ENCODE results near the gene SERINC2. TPM values are rescaled to one million over a fixed set of nuclear protein-coding genes. Genes with fewer than 3 reads are reported as not detected.
"Not testable (repeated sequence)": the region's sequence is repeated elsewhere in the genome, so short reads cannot be mapped to it uniquely, and the experiment has no call there.

Gene SERINC2
- total and polyA plus RNA-seq, 4 donors, result 6.1 to 59.1 (median 38.8) TPM

- WGBS, 2 donors, result 75 to 88% methylated on average over 4 of the region's 4 CpGs
- no peak overlapping the region for H3K27ac ChIP-seq (ENCODE audit: low read depth in 1 of 2, low read length in 1 of 2)
- H3K36me3 ChIP-seq (ENCODE audit: control insufficient read depth in 4 of 4, insufficient read depth in 4 of 4, low read length in 4 of 4), result no peaks in the 10 kb centered on the region
- no peak overlapping the region for H3K9ac ChIP-seq (ENCODE audit: insufficient read depth in 1 of 2, low read length in 2 of 2)
- ATAC-seq (ENCODE audit: insufficient read depth, low FRiP score) (no peak), DNase-seq (no peak)
- no peaks in the 10 kb centered on the region for H3K4me1 ChIP-seq (ENCODE audit: control insufficient read depth in 5 of 5, insufficient read depth in 5 of 5, low read length in 5 of 5)
- H3K9me3 ChIP-seq (ENCODE audit: control insufficient read depth in 4 of 4, insufficient read depth in 3 of 4, low read length in 3 of 4), result peaks cover 0 to 4% (median 3%) of the 10 kb centered on the region in 4 donors
- no peak overlapping the region for H3K4me3 ChIP-seq
- no peak for TF ChIP-seq CTCF (IDR thresholded peaks at IDR 0.05; ENCODE audit: control extremely low read depth, extremely low read depth)
- no peaks in the 10 kb centered on the region for H3K27me3 ChIP-seq (ENCODE audit: control insufficient read depth in 3 of 3, insufficient read depth in 3 of 3, low read length in 2 of 3)
Observed at GRCh38 chr1:31467005-31467674, 54.1 kb downstream of the SERINC2 start.

- H3K27me3 ChIP-seq (ENCODE audit: control insufficient read depth in 3 of 3, insufficient read depth in 3 of 3, low read length in 2 of 3), result no peaks in the 10 kb centered on the region
- DNase-seq (no peak), ATAC-seq (ENCODE audit: insufficient read depth, low FRiP score) (no peak)
- no peaks in the 10 kb centered on the region for H3K36me3 ChIP-seq (ENCODE audit: control insufficient read depth in 4 of 4, insufficient read depth in 4 of 4, low read length in 4 of 4)
- H3K9me3 ChIP-seq (ENCODE audit: control insufficient read depth in 4 of 4, insufficient read depth in 3 of 4, low read length in 3 of 4), result peaks cover 0 to 4% (median under 1%) of the 10 kb centered on the region in 4 donors
- no peak for TF ChIP-seq CTCF (IDR thresholded peaks at IDR 0.05; ENCODE audit: control extremely low read depth, extremely low read depth)
- WGBS, 2 donors, result 83% methylated on average over 11 of the region's 11 CpGs
- H3K9ac ChIP-seq (ENCODE audit: insufficient read depth in 1 of 2, low read length in 2 of 2), result no peak overlapping the region
- H3K4me3 ChIP-seq, result no peak overlapping the region
- no peak overlapping the region for H3K27ac ChIP-seq (ENCODE audit: low read depth in 1 of 2, low read length in 1 of 2)
- no peaks in the 10 kb centered on the region for H3K4me1 ChIP-seq (ENCODE audit: control insufficient read depth in 5 of 5, insufficient read depth in 5 of 5, low read length in 5 of 5)
Observed at GRCh38 chr1:31470794-31471315, 57.8 kb downstream of the SERINC2 start.

GRCh38 chr1:31471452-31472313 is 58.7 kb downstream of the SERINC2 start:
- ATAC-seq (ENCODE audit: insufficient read depth, low FRiP score); H3K4me3 ChIP-seq; H3K9me3 ChIP-seq (ENCODE audit: control insufficient read depth in 4 of 4, insufficient read depth in 3 of 4, low read length in 3 of 4); H3K36me3 ChIP-seq (ENCODE audit: control insufficient read depth in 4 of 4, insufficient read depth in 4 of 4, low read length in 4 of 4); H3K9ac ChIP-seq (ENCODE audit: insufficient read depth in 1 of 2, low read length in 2 of 2); DNase-seq; H3K4me1 ChIP-seq (ENCODE audit: control insufficient read depth in 5 of 5, insufficient read depth in 5 of 5, low read length in 5 of 5); H3K27ac ChIP-seq (ENCODE audit: low read depth in 1 of 2, low read length in 1 of 2); H3K27me3 ChIP-seq (ENCODE audit: control insufficient read depth in 3 of 3, insufficient read depth in 3 of 3, low read length in 2 of 3): not testable (repeated sequence)
- WGBS, 2 donors, result 75 to 79% methylated on average over 8 of the region's 8 CpGs

GRCh38 chr1:31472314-31472651 is 59.3 kb downstream of the SERINC2 start:
- H3K36me3 ChIP-seq (ENCODE audit: control insufficient read depth in 4 of 4, insufficient read depth in 4 of 4, low read length in 4 of 4); H3K4me1 ChIP-seq (ENCODE audit: control insufficient read depth in 5 of 5, insufficient read depth in 5 of 5, low read length in 5 of 5); H3K4me3 ChIP-seq; DNase-seq; H3K9me3 ChIP-seq (ENCODE audit: control insufficient read depth in 4 of 4, insufficient read depth in 3 of 4, low read length in 3 of 4); H3K9ac ChIP-seq (ENCODE audit: insufficient read depth in 1 of 2, low read length in 2 of 2); ATAC-seq (ENCODE audit: insufficient read depth, low FRiP score); H3K27ac ChIP-seq (ENCODE audit: low read depth in 1 of 2, low read length in 1 of 2); H3K27me3 ChIP-seq (ENCODE audit: control insufficient read depth in 3 of 3, insufficient read depth in 3 of 3, low read length in 2 of 3): not testable (repeated sequence)
- WGBS, 2 donors, result 52 to 75% methylated on average over 4 of the region's 4 CpGs

GRCh38 chr1:31472673-31473072 is 59.7 kb downstream of the SERINC2 start:
- not testable (repeated sequence) for H3K9me3 ChIP-seq (ENCODE audit: control insufficient read depth in 4 of 4, insufficient read depth in 3 of 4, low read length in 3 of 4); H3K4me1 ChIP-seq (ENCODE audit: control insufficient read depth in 5 of 5, insufficient read depth in 5 of 5, low read length in 5 of 5); H3K4me3 ChIP-seq; H3K9ac ChIP-seq (ENCODE audit: insufficient read depth in 1 of 2, low read length in 2 of 2); H3K36me3 ChIP-seq (ENCODE audit: control insufficient read depth in 4 of 4, insufficient read depth in 4 of 4, low read length in 4 of 4); H3K27me3 ChIP-seq (ENCODE audit: control insufficient read depth in 3 of 3, insufficient read depth in 3 of 3, low read length in 2 of 3); DNase-seq; H3K27ac ChIP-seq (ENCODE audit: low read depth in 1 of 2, low read length in 1 of 2); ATAC-seq (ENCODE audit: insufficient read depth, low FRiP score)
- WGBS, 2 donors, result 95 to 100% methylated on average over 1 of the region's 1 CpG

- not testable (repeated sequence) for H3K9me3 ChIP-seq (ENCODE audit: control insufficient read depth in 4 of 4, insufficient read depth in 3 of 4, low read length in 3 of 4); H3K27ac ChIP-seq (ENCODE audit: low read depth in 1 of 2, low read length in 1 of 2); DNase-seq; H3K27me3 ChIP-seq (ENCODE audit: control insufficient read depth in 3 of 3, insufficient read depth in 3 of 3, low read length in 2 of 3); H3K36me3 ChIP-seq (ENCODE audit: control insufficient read depth in 4 of 4, insufficient read depth in 4 of 4, low read length in 4 of 4); H3K9ac ChIP-seq (ENCODE audit: insufficient read depth in 1 of 2, low read length in 2 of 2); ATAC-seq (ENCODE audit: insufficient read depth, low FRiP score); H3K4me1 ChIP-seq (ENCODE audit: control insufficient read depth in 5 of 5, insufficient read depth in 5 of 5, low read length in 5 of 5); H3K4me3 ChIP-seq
Observed at GRCh38 chr1:31473508-31473907, 60.5 kb downstream of the SERINC2 start.

Data from lung (tissue), 12 donors.